Loucy (cell line): ENCODE results near the gene LTB.

Source experiments
- EZH2phosphoT487 ChIP-seq: fragments of 200-600 bp; IDR thresholded peaks from 2 replicates; pipeline ENCODE4 v1.6.1; 2018; ENCODE audit warnings: antibody characterized with exemption, mild to moderate bottlenecking, moderate library complexity, borderline replicate concordance
- TF ChIP-seq, protein P1 (sequence below): fragments of 200-600 bp; sonication (generic); conservative IDR thresholded peaks from 2 replicates; pipeline ENCODE4 v1.5.1; 2014; ENCODE audit warnings: mild to moderate bottlenecking, antibody characterized with exemption, low read length

DNA sequence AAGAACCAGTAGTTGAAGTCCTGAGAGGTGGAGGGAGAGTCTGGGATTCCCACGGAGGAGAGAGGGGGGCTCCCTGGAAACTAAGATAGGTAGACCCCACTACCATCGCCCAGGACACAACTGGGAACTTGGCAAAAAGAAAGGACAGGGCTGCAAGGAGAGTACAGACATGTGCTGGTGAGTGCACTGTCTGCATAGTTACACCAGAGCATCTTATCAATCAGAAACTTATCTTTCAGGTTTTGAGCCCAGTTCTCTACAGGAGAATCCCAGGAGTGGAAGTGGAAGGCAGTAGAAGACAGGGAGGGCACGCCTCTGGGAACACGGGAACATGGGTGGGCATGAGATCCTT, 22.6 kb downstream of the LTB start:
- TF ChIP-seq, protein P1, sequence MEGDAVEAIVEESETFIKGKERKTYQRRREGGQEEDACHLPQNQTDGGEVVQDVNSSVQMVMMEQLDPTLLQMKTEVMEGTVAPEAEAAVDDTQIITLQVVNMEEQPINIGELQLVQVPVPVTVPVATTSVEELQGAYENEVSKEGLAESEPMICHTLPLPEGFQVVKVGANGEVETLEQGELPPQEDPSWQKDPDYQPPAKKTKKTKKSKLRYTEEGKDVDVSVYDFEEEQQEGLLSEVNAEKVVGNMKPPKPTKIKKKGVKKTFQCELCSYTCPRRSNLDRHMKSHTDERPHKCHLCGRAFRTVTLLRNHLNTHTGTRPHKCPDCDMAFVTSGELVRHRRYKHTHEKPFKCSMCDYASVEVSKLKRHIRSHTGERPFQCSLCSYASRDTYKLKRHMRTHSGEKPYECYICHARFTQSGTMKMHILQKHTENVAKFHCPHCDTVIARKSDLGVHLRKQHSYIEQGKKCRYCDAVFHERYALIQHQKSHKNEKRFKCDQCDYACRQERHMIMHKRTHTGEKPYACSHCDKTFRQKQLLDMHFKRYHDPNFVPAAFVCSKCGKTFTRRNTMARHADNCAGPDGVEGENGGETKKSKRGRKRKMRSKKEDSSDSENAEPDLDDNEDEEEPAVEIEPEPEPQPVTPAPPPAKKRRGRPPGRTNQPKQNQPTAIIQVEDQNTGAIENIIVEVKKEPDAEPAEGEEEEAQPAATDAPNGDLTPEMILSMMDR, result no peak
- TF ChIP-seq EZH2phosphoT487, result no peak
